Karpas-422 (cell line): ENCODE measurements around the gene ACAP2. TPM values are rescaled to one million over a fixed set of nuclear protein-coding genes. Genes with fewer than 3 reads are reported as not detected.
A peak's percentile ranks its signal among the peaks of the same experiment; 100 is the strongest.

ENCODE experiments used
- DNase-seq: peaks from one replicate; pipeline ENCODE4 v3.0.0-alpha.2; 2015
- H2AFZ ChIP-seq: fragments of 200-600 bp; sonication (generic); 2 replicates; pipeline ENCODE4 v1.6.1; 2014; ENCODE audit warnings: antibody characterized with exemption, low read length, mixed read lengths
- H3K27ac ChIP-seq: fragments of 200-600 bp; sonication (generic); 2 replicates; pipeline ENCODE4 v1.5.1; 2014; ENCODE audit warnings: mild to moderate bottlenecking, low read length, moderate library complexity
- H3K27me3 ChIP-seq: fragments of 200-600 bp; sonication (generic); 2 replicates; pipeline ENCODE4 v1.6.1; 2014; ENCODE audit warnings: low read length, mixed read lengths
- H3K36me3 ChIP-seq: fragments of 200-600 bp; sonication (generic); 2 replicates; pipeline ENCODE4 v1.6.1; 2014; ENCODE audit warnings: low read length, mixed read lengths; ENCODE audit not compliant: insufficient read depth
- H3K4me1 ChIP-seq: fragments of 200-600 bp; sonication (generic); 2 replicates; pipeline ENCODE4 v1.6.1; 2014; ENCODE audit warnings: mild to moderate bottlenecking, low read length, mixed read lengths
- H3K4me2 ChIP-seq: fragments of 200-600 bp; sonication (generic); 2 replicates; pipeline ENCODE4 v1.6.1; 2014; ENCODE audit warnings: low read length, low read depth, mild to moderate bottlenecking; ENCODE audit not compliant: poor library complexity, severe bottlenecking
- H3K4me3 ChIP-seq: fragments of 200-600 bp; sonication (generic); 2 replicates; pipeline ENCODE4 v1.5.1; 2014; ENCODE audit warnings: mild to moderate bottlenecking, antibody characterized with exemption, low read length, mixed read lengths
- H3K79me2 ChIP-seq: fragments of 200-600 bp; sonication (generic); 2 replicates; pipeline ENCODE4 v1.6.1; 2014; ENCODE audit warnings: mild to moderate bottlenecking, low read length, mixed read lengths
- H3K9ac ChIP-seq: fragments of 200-600 bp; sonication (generic); 2 replicates; pipeline ENCODE4 v1.6.0; 2014; ENCODE audit warnings: low read length
- H3K9me2 ChIP-seq: fragments of 200-600 bp; sonication (generic), shearing (Covaris generic); replicated peaks from 2 replicates; pipeline ENCODE4 v1.6.0; 2014; ENCODE audit warnings: mild to moderate bottlenecking, low read length, moderate library complexity; ENCODE audit not compliant: insufficient read depth
- H3K9me3 ChIP-seq: fragments of 300-700, 200-600 bp; sonication (generic); 2 replicates; pipeline ENCODE4 v1.6.1; 2014; ENCODE audit warnings: low read length, mixed read lengths
- H4K20me1 ChIP-seq: fragments of 200-600 bp; sonication (generic); 2 replicates; pipeline ENCODE4 v1.6.1; 2014; ENCODE audit warnings: mild to moderate bottlenecking, antibody characterized with exemption, low read length, low read depth; ENCODE audit not compliant: insufficient read depth
- total RNA-seq: library from RNA; depleted of rRNA; stranded (reverse); fragments of >200 nt; shearing (Covaris generic); gene quantifications from 2 replicates; pipeline ENCODE4 v1.2.3, GENCODE V29; 2014; ENCODE audit warnings: low replicate concordance

Gene ACAP2
- total RNA-seq, 1 experiment from 2014 or later = 260 TPM

DNA sequence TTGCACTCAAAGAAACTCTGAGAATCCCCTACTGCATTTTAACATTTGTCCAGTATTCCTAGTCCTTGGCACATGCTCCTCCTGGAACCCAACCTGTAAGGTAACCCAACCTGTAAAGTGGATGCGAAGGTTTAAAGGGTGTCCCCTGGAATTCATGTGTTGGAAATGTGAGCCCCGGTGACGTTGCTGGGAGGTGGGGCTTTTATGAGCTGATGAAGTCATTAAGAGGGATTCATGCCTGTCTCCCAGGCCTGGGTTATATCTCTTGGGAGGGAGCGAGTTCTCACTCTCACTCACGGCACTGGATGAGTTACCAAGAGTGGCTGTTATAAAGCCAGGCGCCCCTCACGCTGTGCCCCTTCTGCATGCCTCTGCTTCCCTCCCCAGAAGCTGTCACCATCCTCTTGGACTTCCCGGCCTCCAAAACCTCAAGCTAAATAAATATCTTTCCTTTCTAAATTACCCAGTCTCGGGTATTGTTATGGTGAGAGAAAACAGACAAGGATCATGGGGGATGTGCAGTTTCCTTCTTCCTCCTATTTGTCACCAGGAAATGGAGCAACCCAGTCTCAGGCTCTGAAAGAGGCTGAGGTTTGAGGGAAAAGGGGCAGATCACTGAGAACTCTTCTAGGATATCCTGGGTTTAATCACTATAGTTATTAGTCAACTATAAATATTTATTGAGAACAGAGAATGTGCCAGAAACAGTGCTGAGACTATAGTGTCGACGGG is 179.5 kb downstream of the ACAP2 start:
- H3K9me3 ChIP-seq = no peaks in the 10 kb centered on the region
- H4K20me1 ChIP-seq = peaks cover 65% of the 10 kb centered on the region
- H3K27me3 ChIP-seq = no peaks in the 10 kb centered on the region
- H3K9me2 ChIP-seq = no peaks in the 10 kb centered on the region
- H3K36me3 ChIP-seq = no peaks in the 10 kb centered on the region
- no peak for DNase-seq
- no peak overlapping the region for H2AFZ ChIP-seq
- no peak overlapping the region for H3K27ac ChIP-seq
- peaks cover 14% of the 10 kb centered on the region for H3K4me1 ChIP-seq
- H3K4me2 ChIP-seq = no peak overlapping the region
- no peak overlapping the region for H3K4me3 ChIP-seq
- H3K79me2 ChIP-seq = no peaks in the 10 kb centered on the region; the same call in 1 of the 2 replicates
- H3K9ac ChIP-seq = no peak overlapping the region

DNA sequence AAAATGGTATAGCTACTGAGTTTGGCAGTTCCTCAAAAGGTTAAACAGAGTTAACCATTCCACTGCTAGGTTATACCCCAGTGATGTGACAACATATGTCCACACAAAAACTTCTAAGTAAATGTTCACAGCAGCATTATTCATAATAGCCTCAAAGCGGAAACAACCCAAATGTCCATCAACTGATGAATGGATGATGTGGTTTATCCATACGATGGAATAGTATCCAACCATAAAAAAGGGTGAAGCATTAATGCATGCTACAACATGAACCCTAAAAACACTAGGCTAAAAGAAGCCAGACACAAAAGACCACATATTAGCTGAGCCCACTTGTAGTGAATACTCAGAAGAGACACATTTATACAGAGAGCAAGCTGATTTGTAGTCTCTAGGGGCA is 180.9 kb downstream of the ACAP2 start:
- H3K4me3 ChIP-seq = no peak overlapping the region
- H4K20me1 ChIP-seq = peaks cover 74% of the 10 kb centered on the region
- no peak overlapping the region for H3K9ac ChIP-seq
- no peak overlapping the region for H3K27ac ChIP-seq
- no peak overlapping the region for H3K4me2 ChIP-seq
- no peaks in the 10 kb centered on the region; the same call in 1 of the 2 replicates for H3K79me2 ChIP-seq
- DNase-seq = no peak
- H3K27me3 ChIP-seq = no peaks in the 10 kb centered on the region
- H3K36me3 ChIP-seq = no peaks in the 10 kb centered on the region
- no peak overlapping the region for H2AFZ ChIP-seq
- H3K4me1 ChIP-seq = peaks cover 14% of the 10 kb centered on the region
- H3K9me3 ChIP-seq = no peaks in the 10 kb centered on the region
- no peaks in the 10 kb centered on the region for H3K9me2 ChIP-seq

DNA sequence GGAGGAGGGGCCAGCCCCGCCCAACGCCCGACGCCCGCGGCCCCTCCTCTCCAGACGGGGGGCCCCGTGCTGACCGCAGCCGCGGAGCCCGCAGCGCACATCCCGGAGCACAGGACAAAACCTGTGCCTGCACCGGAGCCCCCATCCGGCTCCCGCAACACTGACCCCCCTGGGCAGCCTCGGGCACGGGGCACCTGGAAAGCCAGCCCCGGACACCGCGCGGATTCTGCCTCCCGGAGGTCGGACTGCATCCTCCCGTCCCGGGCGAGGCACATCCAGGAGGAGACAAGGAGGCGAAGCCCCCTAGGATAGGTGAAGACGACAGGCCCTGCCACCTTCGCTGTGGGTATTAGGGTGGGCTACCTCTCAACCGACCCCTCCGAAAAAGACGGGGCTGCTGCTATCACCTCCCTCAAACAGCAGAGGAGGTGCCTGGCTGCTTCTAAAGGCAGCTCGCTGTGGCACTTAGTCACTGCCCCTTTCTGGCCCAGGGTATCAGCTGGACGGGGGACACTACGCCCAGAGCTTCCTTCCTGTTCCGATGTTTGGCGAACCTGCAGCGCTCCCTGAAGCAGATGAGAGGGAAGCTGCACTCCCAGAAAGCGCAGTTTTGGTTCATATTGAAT is 182.4 kb downstream of the ACAP2 start:
- Histone ChIP-seq H3K4me3 (peak overlapping the region; percentile 80), H3K9me3 (no peaks in the 10 kb centered on the region), H2AFZ (no peak overlapping the region), H3K27ac (no peak overlapping the region), H3K36me3 (no peaks in the 10 kb centered on the region), H3K9ac (peak overlapping the region; percentile 68), H4K20me1 (peaks cover 85% of the 10 kb centered on the region), H3K4me2 (peak overlapping the region; percentile 96), H3K9me2 (no peaks in the 10 kb centered on the region), H3K4me1 (peaks cover 14% of the 10 kb centered on the region), H3K79me2 (no peaks in the 10 kb centered on the region; the same call in 1 of the 2 replicates), H3K27me3 (no peaks in the 10 kb centered on the region)
- DNase-seq = peak; percentile 51

DNA sequence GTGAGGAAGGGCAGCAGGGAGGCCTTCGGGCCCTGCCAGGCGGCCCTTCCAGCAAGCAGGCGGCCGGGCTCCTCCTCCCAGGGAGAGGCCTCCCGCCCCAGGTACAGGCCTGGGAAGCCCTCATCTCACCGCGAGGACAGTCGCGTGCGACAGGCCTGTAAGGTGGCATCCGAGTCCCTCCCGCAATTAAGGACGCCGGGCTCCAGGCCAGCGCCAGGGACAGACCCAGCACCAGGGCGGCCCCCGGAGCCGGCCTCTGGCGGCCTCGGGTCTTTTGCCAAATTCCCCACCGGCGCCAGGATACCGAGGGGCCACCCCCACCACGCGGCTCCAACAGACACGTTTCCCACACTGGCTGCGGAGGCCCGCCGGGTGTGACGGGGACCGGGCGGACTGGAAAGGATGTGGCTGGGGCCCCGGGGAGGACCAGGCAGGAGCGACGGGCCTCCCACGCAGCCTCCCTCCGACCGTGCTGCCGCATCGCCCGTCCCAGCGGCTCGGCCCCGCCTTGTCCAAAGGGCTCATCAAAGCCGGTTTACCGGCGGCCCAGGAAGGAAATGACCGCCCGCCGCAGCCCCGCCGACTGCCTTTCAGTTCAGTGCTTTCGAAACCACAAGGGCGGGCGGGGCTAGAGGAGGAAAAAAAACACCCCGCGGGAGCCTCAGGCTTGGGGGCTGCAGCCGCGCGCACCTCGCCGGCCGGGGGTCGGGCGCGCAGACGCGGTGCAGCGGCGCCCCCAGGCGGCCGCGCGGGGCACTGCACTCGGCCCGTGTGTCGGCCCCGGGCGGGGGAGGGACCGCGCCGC is 183.1 kb downstream of the ACAP2 start:
- Histone ChIP-seq H3K27ac (no peak overlapping the region), H3K9ac (peak overlapping the region; percentile 74), H4K20me1 (peaks cover 87% of the 10 kb centered on the region), H3K27me3 (no peaks in the 10 kb centered on the region), H3K4me3 (peak overlapping the region; percentile 80), H2AFZ (peak overlapping the region; percentile 85; the same call in 1 of the 2 replicates), H3K4me2 (peak overlapping the region; percentile 96), H3K4me1 (peaks cover 14% of the 10 kb centered on the region), H3K79me2 (no peaks in the 10 kb centered on the region; the same call in 1 of the 2 replicates), H3K9me3 (no peaks in the 10 kb centered on the region), H3K9me2 (no peaks in the 10 kb centered on the region), H3K36me3 (no peaks in the 10 kb centered on the region)
- DNase-seq = peak; percentile 95

DNA sequence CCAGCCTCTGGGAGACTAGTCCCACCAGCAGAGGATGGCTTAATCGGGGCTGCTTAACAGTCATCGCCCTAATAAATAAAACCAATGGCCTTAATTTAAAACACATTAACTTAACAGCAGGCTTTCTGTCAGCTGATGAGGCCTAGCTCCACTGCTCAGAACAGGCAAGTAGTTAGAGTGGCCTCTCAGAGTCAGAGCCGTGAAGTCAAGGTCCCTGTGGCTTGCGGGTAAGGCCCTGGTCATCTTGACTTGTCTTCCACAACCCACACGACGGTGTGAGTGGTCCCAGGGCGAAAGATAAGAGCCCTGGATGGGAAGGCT is 183.7 kb downstream of the ACAP2 start:
- DNase-seq = no peak
- Histone ChIP-seq H3K36me3 (no peaks in the 10 kb centered on the region), H3K4me1 (peaks cover 14% of the 10 kb centered on the region), H3K9ac (peak overlapping the region; percentile 74), H3K79me2 (no peaks in the 10 kb centered on the region), H3K27ac (no peak overlapping the region), H3K9me2 (no peaks in the 10 kb centered on the region), H4K20me1 (peaks cover 88% of the 10 kb centered on the region), H3K27me3 (no peaks in the 10 kb centered on the region), H3K9me3 (no peaks in the 10 kb centered on the region), H3K4me2 (peak overlapping the region; percentile 96), H3K4me3 (peak overlapping the region; percentile 80; the same call in 1 of the 2 replicates), H2AFZ (no peak overlapping the region)

DNA sequence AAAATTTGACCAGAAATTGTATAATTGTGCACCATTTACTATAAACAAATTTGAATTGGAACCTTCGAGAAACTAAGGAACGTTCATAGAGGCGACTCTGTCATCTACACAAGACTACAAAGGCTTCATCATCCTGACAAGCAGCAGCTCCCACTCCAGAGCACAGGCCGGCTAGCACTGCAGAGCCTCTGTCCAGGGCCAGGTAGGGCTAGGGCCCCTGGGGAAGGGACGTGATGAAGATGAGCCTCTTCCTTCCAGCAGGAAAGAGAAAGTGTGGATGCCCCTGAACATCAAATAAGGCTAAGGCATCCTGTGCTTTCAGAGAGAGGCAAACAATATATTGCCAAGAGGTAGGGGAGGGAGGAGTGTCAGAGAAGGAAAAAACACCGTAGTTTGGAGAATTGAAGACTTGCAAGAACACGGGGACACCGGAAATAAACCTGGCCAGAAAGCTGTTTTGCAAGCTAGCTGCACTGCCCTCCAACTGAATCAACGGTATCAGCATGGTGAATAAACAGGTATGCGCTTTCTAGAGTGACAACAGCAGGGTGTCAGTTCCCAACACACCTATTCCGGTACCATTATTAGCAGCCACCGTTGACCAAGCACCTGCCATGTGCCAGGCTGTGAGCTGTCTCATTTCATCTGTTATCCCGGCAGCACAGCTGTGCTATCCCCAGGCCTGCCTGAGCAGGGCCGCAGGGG is 184.2 kb downstream of the ACAP2 start:
- H4K20me1 ChIP-seq = peaks cover 89% of the 10 kb centered on the region
- H3K4me1 ChIP-seq = peaks cover 14% of the 10 kb centered on the region
- H2AFZ ChIP-seq = no peak overlapping the region
- H3K4me2 ChIP-seq = no peak overlapping the region
- H3K9ac ChIP-seq = no peak overlapping the region; the same call in 1 of the 2 replicates
- no peaks in the 10 kb centered on the region for H3K79me2 ChIP-seq
- no peaks in the 10 kb centered on the region for H3K27me3 ChIP-seq
- no peak overlapping the region for H3K4me3 ChIP-seq
- DNase-seq = no peak
- H3K27ac ChIP-seq = no peak overlapping the region
- no peaks in the 10 kb centered on the region for H3K36me3 ChIP-seq
- no peaks in the 10 kb centered on the region for H3K9me2 ChIP-seq
- no peaks in the 10 kb centered on the region for H3K9me3 ChIP-seq

DNA sequence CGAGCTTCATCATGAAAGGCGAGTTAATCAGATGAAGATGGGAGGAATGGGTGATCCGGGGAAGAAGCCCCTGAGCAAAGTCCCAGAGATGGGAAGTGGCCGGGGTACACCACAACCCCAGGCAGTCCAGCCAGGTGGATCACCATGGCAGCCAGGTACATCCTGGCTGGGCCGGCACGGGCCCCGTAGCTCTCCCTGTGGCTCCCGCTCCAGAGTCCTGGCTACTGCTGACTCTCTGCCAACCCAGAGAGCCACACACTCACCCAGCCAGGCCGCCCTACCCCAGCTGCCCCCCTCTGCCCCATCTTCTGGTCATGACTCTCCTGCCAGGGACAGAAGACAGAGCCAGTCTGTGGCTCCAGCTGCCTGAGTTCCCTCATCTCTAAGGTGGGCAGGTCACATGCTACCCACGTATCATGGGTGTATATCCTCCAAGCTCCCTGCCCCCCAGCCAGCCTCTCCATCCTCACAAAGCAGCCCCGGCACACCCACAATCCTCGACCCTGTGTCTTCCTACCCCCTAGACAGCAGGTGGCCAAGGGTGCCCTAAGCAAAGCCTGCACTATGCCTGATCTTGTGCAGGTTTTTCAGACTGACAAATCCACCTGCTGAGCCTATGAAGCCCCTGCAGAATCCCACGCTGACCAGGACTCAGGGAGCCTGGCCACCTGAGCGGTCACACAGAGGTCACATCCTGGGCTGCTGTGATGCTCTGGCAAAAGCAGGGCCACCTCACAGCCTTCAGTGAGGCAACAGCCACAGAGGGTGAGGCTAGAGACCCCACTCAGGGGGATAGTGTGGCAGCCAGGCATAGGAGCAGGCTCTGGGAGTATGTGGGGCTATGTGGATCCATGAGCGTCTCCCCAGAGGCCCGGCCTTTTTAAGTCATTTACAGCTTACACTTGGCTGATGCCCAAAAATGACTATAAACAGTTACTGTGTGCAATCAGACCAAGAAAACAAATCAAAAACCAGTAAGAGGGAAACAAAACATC is 185.1 kb downstream of the ACAP2 start:
- Histone ChIP-seq H3K9me2 (no peaks in the 10 kb centered on the region), H4K20me1 (peaks cover 85% of the 10 kb centered on the region), H3K4me2 (no peak overlapping the region), H3K4me3 (no peak overlapping the region), H3K27me3 (no peaks in the 10 kb centered on the region), H3K9me3 (no peaks in the 10 kb centered on the region), H3K9ac (no peak overlapping the region; the same call in 1 of the 2 replicates), H3K79me2 (no peaks in the 10 kb centered on the region), H3K4me1 (peaks cover 16% of the 10 kb centered on the region), H2AFZ (no peak overlapping the region), H3K36me3 (no peaks in the 10 kb centered on the region), H3K27ac (no peak overlapping the region)
- DNase-seq = no peak
